Fibroblast of upper back skin (primary cell): ENCODE results near the gene CASZ1.

Source experiments
- DNase-seq: peaks from one replicate; pipeline ENCODE4 v3.0.0-alpha.2; 2013

The CASZ1 gene

DNA sequence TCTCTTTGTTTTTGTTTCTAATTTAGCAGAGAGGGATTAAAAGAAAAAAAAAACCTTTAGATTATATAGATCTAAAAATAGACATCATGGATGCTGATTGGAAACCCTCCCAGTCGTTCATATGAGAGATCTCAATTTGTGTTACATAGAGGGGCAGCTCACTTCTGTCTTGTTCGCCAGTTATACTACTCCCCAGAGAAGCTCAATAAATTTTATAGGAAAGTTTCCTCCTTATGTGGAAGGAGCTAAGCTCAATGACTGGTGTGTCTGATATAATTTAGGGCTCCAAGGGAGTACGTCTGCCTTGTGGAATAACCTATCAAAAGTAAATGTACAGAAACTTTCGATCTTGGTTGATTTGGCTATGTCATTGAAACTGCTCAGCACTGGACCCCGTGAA lies 204.1 kb downstream of the CASZ1 start:
- no peak for DNase-seq

DNA sequence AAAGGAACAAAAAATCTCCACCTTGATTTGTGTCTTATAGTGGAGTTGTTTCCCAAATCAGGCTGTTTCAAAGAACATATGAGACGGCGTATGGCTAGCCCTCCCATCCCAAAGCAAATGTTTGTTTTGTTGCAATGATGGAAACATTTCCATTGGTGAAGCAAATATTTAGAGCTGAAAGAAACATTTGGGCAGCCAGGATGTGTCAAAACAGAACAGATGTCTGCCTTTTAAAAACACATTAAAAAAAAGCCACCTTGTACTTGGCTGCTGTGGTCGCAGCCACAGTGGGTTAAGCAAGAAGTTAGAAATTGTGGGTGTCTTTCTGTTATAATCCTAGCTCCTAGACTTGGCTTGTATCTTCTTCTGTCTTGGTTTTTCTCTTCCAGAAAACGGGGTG lies 205.4 kb downstream of the CASZ1 start:
- DNase-seq, result no peak

DNA sequence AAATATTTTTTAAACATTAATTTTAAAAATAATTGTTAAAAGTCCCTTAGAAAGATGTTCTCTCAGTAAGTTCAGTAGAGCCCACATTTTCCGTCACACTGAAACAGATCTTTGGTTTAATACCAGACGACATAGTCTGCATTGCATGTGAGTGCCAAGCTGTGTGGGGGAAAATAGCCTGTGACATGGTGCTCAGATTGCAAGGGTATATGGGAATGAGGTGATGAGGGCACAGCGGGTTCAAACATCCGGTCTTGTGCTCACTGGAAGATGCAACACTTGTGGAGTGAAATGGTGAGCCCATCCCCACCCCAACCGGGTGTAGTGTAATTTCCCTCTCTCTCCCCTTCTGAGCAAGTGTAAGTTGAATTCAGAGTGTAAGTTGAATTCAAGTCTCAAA lies 207.4 kb downstream of the CASZ1 start:
- DNase-seq, result no peak

DNA sequence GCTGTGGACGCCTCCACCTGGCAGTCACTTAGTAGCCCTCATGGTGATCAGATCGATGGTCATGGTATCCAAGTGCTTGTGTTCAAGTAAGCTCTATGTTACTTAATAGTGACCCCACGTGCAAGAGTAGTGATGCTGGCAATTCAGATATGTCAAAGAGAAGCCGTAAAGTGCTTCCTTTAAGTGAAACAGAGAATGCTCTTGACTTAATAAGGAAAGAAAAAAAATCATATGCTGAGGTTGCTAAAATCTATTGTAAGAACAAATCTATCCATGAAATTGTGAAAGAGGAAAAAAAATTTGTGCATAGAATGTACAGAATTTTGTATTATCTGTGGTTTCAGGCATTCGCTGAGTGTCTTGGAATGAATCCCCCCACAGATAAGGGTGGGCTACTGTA lies 207.8 kb downstream of the CASZ1 start:
- DNase-seq, result no peak
